ENCODE data around the gene FBXO40. TPM values are rescaled to one million over a fixed set of nuclear protein-coding genes. Genes with fewer than 3 reads are reported as not detected.

The FBXO40 gene
- total and polyA plus RNA-seq, 2 of the 8 experiments (the other 6 are each of a cell fraction or from before 2014, with no cell fraction given), result 0.03 TPM; not detected in 1

DNA sequence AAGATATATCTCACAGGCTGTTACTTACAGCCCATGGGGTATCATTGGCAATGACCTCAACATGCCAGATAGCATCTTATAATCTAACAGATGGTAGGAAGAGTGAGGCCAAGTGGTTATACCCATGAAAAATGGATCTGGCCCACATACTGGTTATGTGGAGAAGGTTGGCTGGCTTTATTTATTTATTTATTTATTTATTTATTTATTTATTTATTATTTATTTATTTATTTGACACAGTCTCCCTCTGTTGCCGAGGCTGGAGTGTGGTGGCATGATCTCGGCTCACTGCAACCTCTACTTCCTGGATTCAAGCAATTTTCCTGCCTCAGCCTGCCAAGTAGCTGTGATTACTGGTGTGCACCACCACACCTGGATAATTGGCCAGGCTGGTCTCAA, 11.6 kb downstream of the FBXO40 start:
- H2BK120ac ChIP-seq (replicated peaks; ENCODE audit: low read depth, low read length), result no peak overlapping the region
- H2BK5ac ChIP-seq (ENCODE audit: low read depth, low read length), result no peak overlapping the region
- H3K18ac ChIP-seq (ENCODE audit: extremely low read depth, low read length), result no peak overlapping the region
- peaks cover 3 to 11% (median 8%) of the 10 kb centered on the region in 4 experiments; a peak in 4 of 7 replicates for H3K4me1 ChIP-seq (replicated peaks in 1 of 4; ENCODE audit: control insufficient read depth in 3 of 4, insufficient read depth in 4 of 4, low read length in 3 of 4)
- WGBS, 2 experiments (ENCODE audit: extremely low coverage in 1 of 2, insufficient coverage in 1 of 2, insufficient read length in 1 of 2, insufficient replicate concordance in 2 of 2, low coverage in 1 of 2, low lambda C conversion rate in 2 of 2, missing lambda C conversion rate in 1 of 2), result 76% methylated on average over 2 of the region's 2 CpGs; no CpG with 5 or more reads in 1 of the 2 experiments
- H2AK5ac ChIP-seq (ENCODE audit: low read depth, low read length), result no peak overlapping the region
- no peak overlapping the region for H3K4ac ChIP-seq (replicated peaks; ENCODE audit: insufficient read length, low read depth, low read length)
- DNase-seq (ENCODE audit: low read depth in 1 of 2, low spot score in 2 of 2), result no peak
- H4K8ac ChIP-seq (ENCODE audit: extremely low read depth, insufficient read depth, low read length), result no peak overlapping the region
- H4K20me1 ChIP-seq (replicated peaks in 1 of 2; ENCODE audit: control insufficient read depth in 1 of 2, insufficient read depth in 2 of 2, low read length in 2 of 2), result no peaks in the 10 kb centered on the region
- no peak overlapping the region for H3K56ac ChIP-seq (replicated peaks; ENCODE audit: insufficient read length, low read depth, low read length)
- H4K5ac ChIP-seq (ENCODE audit: insufficient read length, low read depth, low read length), result no peak overlapping the region
- H3K9ac ChIP-seq (replicated peaks in 1 of 4; ENCODE audit: extremely low read depth in 1 of 4, low read depth in 3 of 4, low read length in 3 of 4), result no peak overlapping the region
- TF ChIP-seq GTF2F1 (IDR thresholded peaks at IDR 0.05; ENCODE audit: borderline replicate concordance, low read depth, low read length), result no peak
- no peak for TF ChIP-seq CBX8 (IDR thresholded peaks at IDR 0.05; ENCODE audit: borderline replicate concordance, low read depth, low read length)
- no peak for TF ChIP-seq YY1 (IDR thresholded peaks at IDR 0.05; ENCODE audit: low read depth, low read length)
- no peak for TF ChIP-seq EGR1 (IDR thresholded peaks at IDR 0.05; ENCODE audit: borderline replicate concordance, low read depth, low read length)
- H3K4me3 ChIP-seq (ENCODE audit: extremely low read depth in 1 of 4, insufficient read depth in 2 of 4, low read depth in 3 of 4, low read length in 4 of 4), result no peak overlapping the region
- POLR2A ChIA-PET (ENCODE audit: partially characterized antibody), result interaction anchor here (0.7 kb wide), 1 partner anchor 10 kb away, joined by 3 read pairs; no protein-coding TSS in a partner anchor
- H3K4me2 ChIP-seq (ENCODE audit: insufficient read depth in 1 of 2, low read depth in 2 of 2, low read length in 2 of 2), result no peak overlapping the region
- no peak for FAIRE-seq
- H3K79me2 ChIP-seq (ENCODE audit: control insufficient read depth in 1 of 2, insufficient read depth in 2 of 2, low read length in 2 of 2), result no peaks in the 10 kb centered on the region
- no peaks in the 10 kb centered on the region for H3K23me2 ChIP-seq (ENCODE audit: low read depth, low read length)
- no peak overlapping the region for H3K27ac ChIP-seq (ENCODE audit: low read depth, low read length)
- H2BK20ac ChIP-seq (ENCODE audit: low read length), result no peak overlapping the region
- H3K27me3 ChIP-seq (replicated peaks in 1 of 4; ENCODE audit: control insufficient read depth in 3 of 4, extremely low read depth in 1 of 4, insufficient read depth in 3 of 4, low read length in 3 of 4), result no peaks in the 10 kb centered on the region
- no peaks in the 10 kb centered on the region for H3K79me1 ChIP-seq (ENCODE audit: low read depth, low read length)
- H3K36me3 ChIP-seq (ENCODE audit: control insufficient read depth in 2 of 4, insufficient read depth in 4 of 4, low read length in 3 of 4), result no peaks in the 10 kb centered on the region
- CTCF ChIA-PET (ENCODE audit: partially characterized antibody), result interaction anchor here (0.7 to 2.6 kb wide), 3 partner anchors 9 to 54 kb away, joined by 3 to 10 read pairs (median 3); no protein-coding TSS in a partner anchor
- no peak overlapping the region for H2BK12ac ChIP-seq (ENCODE audit: low read depth, low read length)
- no peak overlapping the region for H3K14ac ChIP-seq (ENCODE audit: insufficient read length)
- no peak overlapping the region for H2AFZ ChIP-seq (ENCODE audit: low read length)
- H4K91ac ChIP-seq (replicated peaks; ENCODE audit: insufficient read length, low read length), result no peak overlapping the region
- H2BK15ac ChIP-seq (ENCODE audit: low read length), result no peak overlapping the region
- H3K9me3 ChIP-seq (ENCODE audit: insufficient read depth in 2 of 2, low read depth in 1 of 2, low read length in 1 of 2), result no peaks in the 10 kb centered on the region
- H3K23ac ChIP-seq (ENCODE audit: insufficient read length), result no peak overlapping the region
